ENCODE data around the gene CD320.
A peak's percentile ranks its signal among the peaks of the same experiment; 100 is the strongest.

CD320 gene

DNA sequence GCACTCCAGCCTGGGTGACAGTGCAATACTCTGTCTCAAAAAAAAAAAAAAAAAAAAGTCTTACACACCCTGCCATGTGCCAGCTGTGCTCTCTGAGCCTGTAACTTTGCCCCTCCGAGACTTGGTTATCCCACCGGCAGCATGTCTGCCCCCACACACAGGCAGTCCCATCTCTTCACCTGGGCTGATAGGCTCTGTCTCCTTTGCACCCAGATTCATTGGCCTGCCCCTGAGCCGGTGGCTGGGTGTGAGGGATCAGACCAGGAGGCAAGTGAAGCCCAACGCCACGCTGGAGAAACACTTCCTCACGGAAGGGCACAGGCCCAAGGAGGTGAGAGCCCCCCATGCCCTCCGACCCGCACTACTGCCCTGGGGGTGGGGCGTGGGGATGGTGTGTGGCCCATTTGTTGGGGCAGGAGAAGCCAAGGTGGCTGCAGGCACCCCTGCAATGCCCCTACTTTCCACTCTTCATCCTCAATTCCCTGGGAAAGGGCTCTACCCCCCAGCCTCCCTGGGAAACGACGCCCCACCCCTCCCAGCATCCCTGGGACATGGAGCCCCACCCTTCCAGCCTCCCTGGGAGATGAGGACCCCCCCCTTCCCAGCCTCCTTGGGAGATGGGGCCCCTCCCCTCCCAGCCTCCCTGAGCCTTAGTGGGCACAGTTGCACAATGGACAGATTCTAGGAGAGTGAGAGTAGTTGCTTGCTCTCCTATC lies 53.7 kb downstream of the CD320 start:
- POLR2A ChIA-PET, result interaction anchor here (0.6 to 1.1 kb wide), 3 partner anchors 119 to 310 kb away, joined by 3 to 6 read pairs (median 5); no protein-coding TSS in a partner anchor
- CTCF ChIA-PET, result interaction anchor here (0.6 to 3.7 kb wide), 3 partner anchors 154 to 311 kb away, joined by 3 to 26 read pairs (median 4); partner anchors contain the start of gene TIMM44
- Histone ChIP-seq H3K36me3 (ENCODE audit: control insufficient read depth in 2 of 2, insufficient read depth in 1 of 2, low read length in 2 of 2) (peaks cover 0 to 30% of the 10 kb centered on the region in 2 experiments; a peak in 2 of 3 replicates), H3K9me3 (ENCODE audit: control insufficient read depth, insufficient read depth, low read depth, low read length) (no peaks in the 10 kb centered on the region), H3K4me1 (ENCODE audit: control insufficient read depth, insufficient read depth, low read length) (no peaks in the 10 kb centered on the region), H3K4me3 (ENCODE audit: low read depth, low read length) (no peak overlapping the region), H3K27ac (ENCODE audit: extremely low read depth, low read depth, low read length) (no peak overlapping the region)
- TF ChIP-seq GLIS1 (tag by site-specific recombination; IDR thresholded peaks at IDR 0.05) (peak; percentile 57), KLF1 (tag by site-specific recombination; IDR thresholded peaks at IDR 0.05) (peak; percentile 33; the same call in 1 of the 2 replicates)
- TF ChIP-seq, protein P1, sequence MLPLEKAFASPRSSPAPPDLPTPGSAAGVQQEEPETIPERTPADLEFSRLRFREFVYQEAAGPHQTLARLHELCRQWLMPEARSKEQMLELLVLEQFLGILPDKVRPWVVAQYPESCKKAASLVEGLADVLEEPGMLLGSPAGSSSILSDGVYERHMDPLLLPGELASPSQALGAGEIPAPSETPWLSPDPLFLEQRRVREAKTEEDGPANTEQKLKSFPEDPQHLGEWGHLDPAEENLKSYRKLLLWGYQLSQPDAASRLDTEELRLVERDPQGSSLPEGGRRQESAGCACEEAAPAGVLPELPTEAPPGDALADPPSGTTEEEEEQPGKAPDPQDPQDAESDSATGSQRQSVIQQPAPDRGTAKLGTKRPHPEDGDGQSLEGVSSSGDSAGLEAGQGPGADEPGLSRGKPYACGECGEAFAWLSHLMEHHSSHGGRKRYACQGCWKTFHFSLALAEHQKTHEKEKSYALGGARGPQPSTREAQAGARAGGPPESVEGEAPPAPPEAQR (tag by site-specific recombination; IDR thresholded peaks at IDR 0.05), result no peak

DNA sequence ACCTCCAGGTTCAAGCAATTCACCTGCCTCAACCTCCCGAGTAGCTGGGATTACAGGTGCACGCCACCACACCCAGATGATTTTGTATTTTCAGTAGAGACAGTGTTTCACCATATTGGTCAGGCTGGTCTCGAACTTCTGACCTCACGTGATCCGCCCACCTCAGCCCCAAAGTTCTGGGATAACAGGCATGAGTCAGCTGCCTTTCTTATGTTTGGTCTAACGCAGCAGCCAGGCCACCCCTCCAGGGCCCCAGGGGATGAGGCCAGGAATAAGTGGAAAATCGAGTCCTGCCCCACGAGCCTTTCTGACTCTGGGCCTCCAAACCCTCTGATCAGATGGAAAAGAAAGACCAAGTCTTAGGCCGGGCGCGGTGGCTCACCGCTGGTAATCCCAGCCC lies 54.5 kb downstream of the CD320 start:
- POLR2A ChIA-PET, result interaction anchor here (0.7 to 1.1 kb wide), 2 partner anchors 118 to 310 kb away, joined by 5 to 6 read pairs; no protein-coding TSS in a partner anchor
- CTCF ChIA-PET, result interaction anchor here (0.6 to 3.7 kb wide), 14 partner anchors 12 to 779 kb away, joined by 3 to 26 read pairs (median 4); partner anchors contain the start of gene TIMM44
- Histone ChIP-seq H3K36me3 (ENCODE audit: control insufficient read depth in 2 of 2, insufficient read depth in 1 of 2, low read length in 2 of 2) (peaks cover 0 to 30% of the 10 kb centered on the region in 2 experiments; a peak in 2 of 3 replicates), H3K4me1 (ENCODE audit: control insufficient read depth, insufficient read depth, low read length) (no peaks in the 10 kb centered on the region), H3K27ac (ENCODE audit: extremely low read depth, low read depth, low read length) (no peak overlapping the region), H3K4me3 (ENCODE audit: low read depth, low read length) (no peak overlapping the region), H3K9me3 (ENCODE audit: control insufficient read depth, insufficient read depth, low read depth, low read length) (no peaks in the 10 kb centered on the region)
- TF ChIP-seq ZBTB1 (tag by site-specific recombination; IDR thresholded peaks at IDR 0.05) (no peak), KLF1 (tag by site-specific recombination; IDR thresholded peaks at IDR 0.05) (no peak)

GRCh38 chr19:8252922-8253589 lies 55.1 kb downstream of the CD320 start:
- ChIA-PET POLR2A (interaction anchor here (1.1 kb wide), 1 partner anchor 309 kb away, joined by 5 read pairs; no protein-coding TSS in a partner anchor), CTCF (interaction anchor here (0.6 to 3.7 kb wide), 23 partner anchors 11 to 778 kb away, joined by 3 to 26 read pairs (median 4); partner anchors contain the start of gene TIMM44)
- Histone ChIP-seq H3K27ac (ENCODE audit: extremely low read depth, low read depth, low read length) (no peak overlapping the region), H3K36me3 (ENCODE audit: control insufficient read depth in 2 of 2, insufficient read depth in 1 of 2, low read length in 2 of 2) (peaks cover 0 to 30% of the 10 kb centered on the region in 2 experiments; a peak in 2 of 3 replicates), H3K4me1 (ENCODE audit: control insufficient read depth, insufficient read depth, low read length) (no peaks in the 10 kb centered on the region), H3K4me3 (ENCODE audit: low read depth, low read length) (no peak overlapping the region), H3K9me3 (ENCODE audit: control insufficient read depth, insufficient read depth, low read depth, low read length) (no peaks in the 10 kb centered on the region)
- TF ChIP-seq ZNF10 (tag by site-specific recombination; IDR thresholded peaks at IDR 0.05), result peak; percentile 79
- TF ChIP-seq ZNF280D (tag by site-specific recombination; IDR thresholded peaks at IDR 0.05), result no peak
- TF ChIP-seq ZEB2 (tag by site-specific recombination; IDR thresholded peaks at IDR 0.05), result 0 out of 2 replicates have a peak, but pooled peaks have one; percentile 29
- no peak for TF ChIP-seq ZNF624 (tag by site-specific recombination; IDR thresholded peaks at IDR 0.05)
- TF ChIP-seq ZNF341 (tag by site-specific recombination; IDR thresholded peaks at IDR 0.05; ENCODE audit: low read depth), result peak; percentile 93
- TF ChIP-seq CTCF (tag by site-specific recombination; IDR thresholded peaks at IDR 0.05), result peak; percentile 90
- peak; percentile 64; the same call in 1 of the 2 replicates for TF ChIP-seq ZNF76 (tag by site-specific recombination; IDR thresholded peaks at IDR 0.05; ENCODE audit: borderline replicate concordance, low read depth)
- TF ChIP-seq ZNF2 (tag by site-specific recombination; IDR thresholded peaks at IDR 0.05), result peak; percentile 63
- TF ChIP-seq, protein P2, sequence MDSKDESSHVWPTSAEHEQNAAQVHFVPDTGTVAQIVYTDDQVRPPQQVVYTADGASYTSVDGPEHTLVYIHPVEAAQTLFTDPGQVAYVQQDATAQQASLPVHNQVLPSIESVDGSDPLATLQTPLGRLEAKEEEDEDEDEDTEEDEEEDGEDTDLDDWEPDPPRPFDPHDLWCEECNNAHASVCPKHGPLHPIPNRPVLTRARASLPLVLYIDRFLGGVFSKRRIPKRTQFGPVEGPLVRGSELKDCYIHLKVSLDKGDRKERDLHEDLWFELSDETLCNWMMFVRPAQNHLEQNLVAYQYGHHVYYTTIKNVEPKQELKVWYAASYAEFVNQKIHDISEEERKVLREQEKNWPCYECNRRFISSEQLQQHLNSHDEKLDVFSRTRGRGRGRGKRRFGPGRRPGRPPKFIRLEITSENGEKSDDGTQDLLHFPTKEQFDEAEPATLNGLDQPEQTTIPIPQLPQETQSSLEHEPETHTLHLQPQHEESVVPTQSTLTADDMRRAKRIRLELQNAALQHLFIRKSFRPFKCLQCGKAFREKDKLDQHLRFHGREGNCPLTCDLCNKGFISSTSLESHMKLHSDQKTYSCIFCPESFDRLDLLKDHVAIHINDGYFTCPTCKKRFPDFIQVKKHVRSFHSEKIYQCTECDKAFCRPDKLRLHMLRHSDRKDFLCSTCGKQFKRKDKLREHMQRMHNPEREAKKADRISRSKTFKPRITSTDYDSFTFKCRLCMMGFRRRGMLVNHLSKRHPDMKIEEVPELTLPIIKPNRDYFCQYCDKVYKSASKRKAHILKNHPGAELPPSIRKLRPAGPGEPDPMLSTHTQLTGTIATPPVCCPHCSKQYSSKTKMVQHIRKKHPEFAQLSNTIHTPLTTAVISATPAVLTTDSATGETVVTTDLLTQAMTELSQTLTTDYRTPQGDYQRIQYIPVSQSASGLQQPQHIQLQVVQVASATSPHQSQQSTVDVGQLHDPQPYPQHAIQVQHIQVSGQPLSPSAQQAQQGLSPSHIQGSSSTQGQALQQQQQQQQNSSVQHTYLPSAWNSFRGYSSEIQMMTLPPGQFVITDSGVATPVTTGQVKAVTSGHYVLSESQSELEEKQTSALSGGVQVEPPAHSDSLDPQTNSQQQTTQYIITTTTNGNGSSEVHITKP (tag by site-specific recombination; IDR thresholded peaks at IDR 0.05), result peak; percentile 45; the same call in 1 of the 2 replicates
- peak; percentile 49; the same call in 1 of the 2 replicates for TF ChIP-seq ZBTB17 (tag by site-specific recombination; IDR thresholded peaks at IDR 0.05)
- no peak for TF ChIP-seq ZNF280C (tag by site-specific recombination; IDR thresholded peaks at IDR 0.05)
